ENCODE data around the gene PCDH15. TPM values are rescaled to one million over a fixed set of nuclear protein-coding genes. Genes with fewer than 3 reads are reported as not detected.

The PCDH15 gene
- total RNA-seq, 1 donor from 2014 or later, result 21.7 TPM

DNA sequence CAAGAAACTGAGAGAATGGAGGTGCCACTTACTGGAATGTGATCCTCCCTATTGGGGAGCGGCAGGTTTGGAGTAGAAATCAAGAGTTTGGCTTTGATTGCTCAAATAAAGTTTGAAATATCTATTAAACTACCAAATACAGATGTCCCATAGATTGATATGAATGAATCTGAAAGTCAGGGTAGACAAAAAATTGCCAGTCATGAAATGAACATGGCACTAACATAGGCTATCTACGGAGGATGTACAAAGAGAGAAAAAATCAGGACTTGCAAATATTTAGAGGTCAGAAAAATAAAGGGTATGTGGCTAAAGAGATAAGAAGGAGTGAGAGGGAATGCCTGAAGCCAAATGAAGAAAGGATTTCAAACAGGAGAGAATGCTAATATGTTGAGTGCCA lies 119.9 kb downstream of the PCDH15 start:
- Mint-ChIP-seq H3K27me3 (ENCODE audit: low read depth) (no peaks in the 10 kb centered on the region), H3K27ac (ENCODE audit: unreplicated experiment) (no peak overlapping the region), H3K4me3 (no peak overlapping the region), H3K4me1 (no peaks in the 10 kb centered on the region), H3K36me3 (ENCODE audit: low read depth) (no peaks in the 10 kb centered on the region), H3K9me3 (peaks cover 3% of the 10 kb centered on the region)
- no peak for DNase-seq (ENCODE audit: low read depth, low spot score)
- no peak for TF ChIP-seq CTCF (conservative IDR thresholded peaks at IDR 0.05)

- no peak for TF ChIP-seq CTCF (conservative IDR thresholded peaks at IDR 0.05)
- no peak overlapping the region for H3K27ac Mint-ChIP-seq (ENCODE audit: unreplicated experiment)
- no peaks in the 10 kb centered on the region for H3K9me3 Mint-ChIP-seq
- DNase-seq (ENCODE audit: low read depth, low spot score), result no peak
- no peaks in the 10 kb centered on the region for H3K36me3 Mint-ChIP-seq (ENCODE audit: low read depth)
- no peak overlapping the region for H3K4me3 Mint-ChIP-seq
- peaks cover 12% of the 10 kb centered on the region for H3K4me1 Mint-ChIP-seq
- H3K27me3 Mint-ChIP-seq (ENCODE audit: low read depth), result no peaks in the 10 kb centered on the region
Measured at GRCh38 chr10:54667136-54667535, 133.9 kb downstream of the PCDH15 start.

- no peaks in the 10 kb centered on the region for H3K27me3 Mint-ChIP-seq (ENCODE audit: low read depth)
- H3K36me3 Mint-ChIP-seq (ENCODE audit: low read depth), result no peaks in the 10 kb centered on the region
- H3K4me3 Mint-ChIP-seq, result no peak overlapping the region
- DNase-seq (ENCODE audit: low read depth, low spot score), result no peak
- no peak overlapping the region for H3K27ac Mint-ChIP-seq (ENCODE audit: unreplicated experiment)
- H3K4me1 Mint-ChIP-seq, result peaks cover 12% of the 10 kb centered on the region
- TF ChIP-seq CTCF (conservative IDR thresholded peaks at IDR 0.05), result no peak
- H3K9me3 Mint-ChIP-seq, result no peaks in the 10 kb centered on the region
Measured at GRCh38 chr10:54666192-54666591, 134.8 kb downstream of the PCDH15 start.

DNA sequence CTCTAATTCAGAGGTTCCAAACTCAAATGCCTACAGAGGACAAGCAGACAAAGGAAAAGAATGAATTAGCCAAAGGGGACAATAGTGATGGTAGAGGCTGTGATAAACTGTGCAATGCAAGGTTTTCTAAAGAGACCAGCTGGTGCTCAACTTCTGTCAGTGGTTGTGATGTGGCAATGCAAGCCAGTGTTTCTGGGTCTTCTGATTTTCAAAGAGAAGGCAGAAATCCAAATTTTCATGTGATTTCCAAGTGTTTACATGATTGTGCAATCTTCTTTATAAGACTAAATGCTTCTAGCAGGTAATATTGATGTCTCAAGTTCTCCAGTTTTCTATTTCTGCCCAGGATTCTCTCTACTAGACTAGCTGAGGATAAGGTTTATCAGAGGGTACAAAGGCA lies 135.9 kb downstream of the PCDH15 start:
- no peaks in the 10 kb centered on the region for H3K27me3 Mint-ChIP-seq (ENCODE audit: low read depth)
- DNase-seq (ENCODE audit: low read depth, low spot score), result no peak
- TF ChIP-seq CTCF (conservative IDR thresholded peaks at IDR 0.05), result no peak
- H3K9me3 Mint-ChIP-seq, result no peaks in the 10 kb centered on the region
- H3K27ac Mint-ChIP-seq (ENCODE audit: unreplicated experiment), result no peak overlapping the region
- H3K4me3 Mint-ChIP-seq, result no peak overlapping the region
- H3K36me3 Mint-ChIP-seq (ENCODE audit: low read depth), result no peaks in the 10 kb centered on the region
- peaks cover 12% of the 10 kb centered on the region for H3K4me1 Mint-ChIP-seq

- H3K4me1 Mint-ChIP-seq, result peaks cover 10% of the 10 kb centered on the region
- H3K27ac Mint-ChIP-seq (ENCODE audit: unreplicated experiment), result no peak overlapping the region
- no peak overlapping the region for H3K4me3 Mint-ChIP-seq
- no peaks in the 10 kb centered on the region for H3K36me3 Mint-ChIP-seq (ENCODE audit: low read depth)
- no peaks in the 10 kb centered on the region for H3K27me3 Mint-ChIP-seq (ENCODE audit: low read depth)
- DNase-seq (ENCODE audit: low read depth, low spot score), result no peak
- no peak for TF ChIP-seq CTCF (conservative IDR thresholded peaks at IDR 0.05)
- peaks cover 3% of the 10 kb centered on the region for H3K9me3 Mint-ChIP-seq
Measured at GRCh38 chr10:54660397-54660796, 140.6 kb downstream of the PCDH15 start.

DNA sequence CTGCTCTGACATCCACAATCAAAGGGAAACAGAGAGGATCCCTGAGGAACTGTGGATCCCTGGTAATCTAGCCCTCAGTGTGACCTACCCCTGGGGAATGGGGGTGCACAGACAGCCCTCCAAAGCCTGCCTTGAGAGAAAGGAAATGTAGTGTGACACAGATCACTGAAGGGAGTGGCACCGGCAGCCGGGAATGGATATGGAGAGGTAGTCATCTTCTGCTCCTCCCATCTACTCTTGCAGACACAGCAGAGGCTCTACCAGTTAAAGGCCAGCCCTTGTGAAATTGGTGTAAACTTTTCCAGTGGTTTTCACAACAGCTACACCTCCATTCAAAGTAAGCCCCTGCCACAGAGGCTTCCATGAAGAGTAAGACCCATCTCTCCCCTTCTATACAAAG lies 144.4 kb downstream of the PCDH15 start:
- no peak for TF ChIP-seq CTCF (conservative IDR thresholded peaks at IDR 0.05)
- Mint-ChIP-seq H3K4me3 (no peak overlapping the region), H3K27me3 (ENCODE audit: low read depth) (no peaks in the 10 kb centered on the region)

More for the DNA sequence above, 144.4 kb downstream of the PCDH15 start:
- H3K9me3 Mint-ChIP-seq, result peaks cover 3% of the 10 kb centered on the region
- H3K27ac Mint-ChIP-seq (ENCODE audit: unreplicated experiment), result no peak overlapping the region
- DNase-seq (ENCODE audit: low read depth, low spot score), result no peak
- H3K4me1 Mint-ChIP-seq, result no peaks in the 10 kb centered on the region
- no peaks in the 10 kb centered on the region for H3K36me3 Mint-ChIP-seq (ENCODE audit: low read depth)

Data from neural crest cell (in vitro differentiated cells).